K562 (cell line): Measurements from ENCODE around the gene MMP27. TPM values are rescaled to one million over a fixed set of nuclear protein-coding genes. Genes with fewer than 3 reads are reported as not detected.

ENCODE experiments used
- HDAC3 ChIP-seq: fragments of 450-650 bp; IDR thresholded peaks from 2 replicates; pipeline ENCODE4 v1.6.1; 2018; ENCODE audit warnings: borderline replicate concordance, mild to moderate bottlenecking, moderate library complexity; ENCODE audit not compliant: partially characterized antibody
- ILK ChIP-seq: fragments of 450-650 bp; IDR thresholded peaks from 2 replicates; pipeline ENCODE4 v1.6.1; 2016; ENCODE audit warnings: missing genetic modification characterization, low read depth, mild to moderate bottlenecking, missing compliant biosample characterization, moderate library complexity, borderline replicate concordance
- RAD21 ChIP-seq, 2 experiments: fragments of 250-450 bp in 1 of 2; fragments of 450-650 bp in 1 of 2; sonication (Bioruptor Pico) in 1 of 2; formaldehyde crosslinking in 1 of 2; IDR thresholded peaks in 1 of 2; conservative IDR thresholded peaks in 1 of 2; 2 replicates each; pipeline versions ENCODE4 v1.4.0 to v1.8.0; 2020 to 2022; ENCODE audit warnings: mild to moderate bottlenecking in 2 of 2, moderate library complexity in 1 of 2
- RBM25 ChIP-seq: fragments of 200-400 bp; formaldehyde crosslinking; IDR thresholded peaks from 2 replicates; pipeline ENCODE4 v1.6.1; 2018; ENCODE audit warnings: low read length, low read depth, moderate library complexity; ENCODE audit not compliant: severe bottlenecking
- RBM34 ChIP-seq: fragments of 200-400 bp; formaldehyde crosslinking; IDR thresholded peaks from 2 replicates; pipeline ENCODE4 v1.6.1; 2018; ENCODE audit warnings: low read length, borderline replicate concordance; ENCODE audit not compliant: insufficient read depth
- SIN3B ChIP-seq: fragments of 450-650 bp; IDR thresholded peaks from 2 replicates; pipeline ENCODE4 v1.6.1; 2017; ENCODE audit warnings: low read depth, mild to moderate bottlenecking, moderate library complexity
- ZNF165 ChIP-seq: fragments of 250-450 bp; sonication (Bioruptor Pico); IDR thresholded peaks from 2 replicates; pipeline ENCODE4 v1.4.0; 2020; ENCODE audit warnings: borderline replicate concordance
- ZNF274 ChIP-seq: IDR thresholded peaks from 2 replicates; pipeline ENCODE4 v1.6.1; 2011; ENCODE audit warnings: low read depth, mild to moderate bottlenecking, low read length, moderate library complexity, borderline replicate concordance
- ZNF785 ChIP-seq: fragments of 250-450 bp; sonication (Bioruptor Pico); IDR thresholded peaks from 2 replicates; pipeline ENCODE4 v1.4.0; 2020; ENCODE audit warnings: mild to moderate bottlenecking
- polyA plus RNA-seq, 8 experiments: library from polyadenylated mRNA; depleted of rRNA in 4 of 8; stranded (reverse) in 5 of 8; unstranded in 3 of 8; fragments of >200 nt; fragmentation: Nextera tagmentation in 2 of 8; fragmentation: Illumina TruSeq in 1 of 8; extraction: Ambion mirVana in 2 of 8; extraction: Trizol in 1 of 8; gene quantifications; 2 replicates each; pipeline versions ENCODE4 v1.2.1 to v1.2.3, GENCODE V29; 2011 to 2014; ENCODE audit warnings: inconsistent platforms in 1 of 8, missing spikeins in 1 of 8
- total RNA-seq, 7 experiments: library from RNA; depleted of rRNA in 6 of 7; stranded (reverse); fragments of >200 nt in 6 of 7; fragmentation: Illumina TruSeq in 2 of 7; extraction: Trizol in 2 of 7; gene quantifications; 2 replicates each; pipeline versions ENCODE4 v1.2.1 to v1.2.3, GENCODE V29; 2011 to 2021; ENCODE audit warnings: low replicate concordance in 1 of 7
- TF ChIP-seq, protein P1 (sequence below), 3 experiments: IDR thresholded peaks in 2 of 3; conservative IDR thresholded peaks in 1 of 3; 2 replicates each; pipeline ENCODE4 v1.5.1; 2011 to 2012; ENCODE audit warnings: low read length in 3 of 3, mild to moderate bottlenecking in 3 of 3, control low read depth in 2 of 3, improper control_type of control experiment in 1 of 3, inconsistent platforms in 1 of 3, low read depth in 1 of 3, mixed read lengths in 1 of 3, moderate library complexity in 1 of 3; ENCODE audit not compliant: insufficient read depth in 2 of 3
- TF ChIP-seq, protein P2 (sequence below): fragments of 150-350 bp; conservative IDR thresholded peaks from 2 replicates; pipeline ENCODE4 v1.6.1; 2014; ENCODE audit warnings: low read length

MMP27 gene
- total and polyA plus RNA-seq, 9 of the 15 experiments (the other 6 are each of a cell fraction or from before 2014, with no cell fraction given), result not detected

DNA sequence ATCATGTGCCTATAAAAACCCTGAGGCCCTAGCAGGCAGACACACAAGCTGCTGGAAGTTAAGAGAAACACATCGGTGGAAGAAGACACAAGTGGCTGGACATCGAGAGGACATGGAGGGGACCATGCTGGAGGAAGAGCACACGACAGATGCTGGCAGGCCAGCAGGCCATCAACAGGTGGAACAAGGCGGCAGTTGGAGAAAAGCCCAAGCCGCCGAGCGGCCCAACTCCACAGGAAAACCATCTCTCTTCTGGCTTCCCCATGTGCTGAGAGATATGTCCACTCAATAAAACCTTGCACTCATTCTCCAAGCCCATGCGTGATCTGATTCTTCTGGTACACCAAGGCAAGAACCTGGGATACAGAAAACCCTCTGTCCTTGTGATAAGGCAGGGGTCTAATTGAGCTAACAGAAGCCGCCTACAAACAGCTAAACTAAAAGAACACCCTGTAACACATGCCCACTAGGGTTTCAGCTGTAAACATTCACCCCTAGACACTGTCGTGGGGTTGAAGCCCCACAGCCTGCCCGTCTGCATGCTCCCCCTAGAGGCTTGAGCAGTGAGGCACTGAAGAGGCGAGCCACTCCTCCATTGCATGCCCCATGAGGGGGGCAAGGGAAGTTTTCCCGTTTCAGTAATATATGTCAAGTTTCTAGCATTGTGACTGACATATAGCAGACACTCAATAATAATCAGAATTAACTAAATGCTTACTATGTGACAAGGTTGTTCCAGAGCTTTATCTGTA, 41.4 kb downstream of the MMP27 start (continued):
- no peak for TF ChIP-seq RBM25
- TF ChIP-seq SIN3B, result no peak
- TF ChIP-seq RBM34, result no peak
- TF ChIP-seq, protein P1, sequence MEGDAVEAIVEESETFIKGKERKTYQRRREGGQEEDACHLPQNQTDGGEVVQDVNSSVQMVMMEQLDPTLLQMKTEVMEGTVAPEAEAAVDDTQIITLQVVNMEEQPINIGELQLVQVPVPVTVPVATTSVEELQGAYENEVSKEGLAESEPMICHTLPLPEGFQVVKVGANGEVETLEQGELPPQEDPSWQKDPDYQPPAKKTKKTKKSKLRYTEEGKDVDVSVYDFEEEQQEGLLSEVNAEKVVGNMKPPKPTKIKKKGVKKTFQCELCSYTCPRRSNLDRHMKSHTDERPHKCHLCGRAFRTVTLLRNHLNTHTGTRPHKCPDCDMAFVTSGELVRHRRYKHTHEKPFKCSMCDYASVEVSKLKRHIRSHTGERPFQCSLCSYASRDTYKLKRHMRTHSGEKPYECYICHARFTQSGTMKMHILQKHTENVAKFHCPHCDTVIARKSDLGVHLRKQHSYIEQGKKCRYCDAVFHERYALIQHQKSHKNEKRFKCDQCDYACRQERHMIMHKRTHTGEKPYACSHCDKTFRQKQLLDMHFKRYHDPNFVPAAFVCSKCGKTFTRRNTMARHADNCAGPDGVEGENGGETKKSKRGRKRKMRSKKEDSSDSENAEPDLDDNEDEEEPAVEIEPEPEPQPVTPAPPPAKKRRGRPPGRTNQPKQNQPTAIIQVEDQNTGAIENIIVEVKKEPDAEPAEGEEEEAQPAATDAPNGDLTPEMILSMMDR (IDR thresholded peaks at IDR 0.05 in 2 of 3, conservative IDR thresholded peaks at IDR 0.05 in 1 of 3; ENCODE audit: insufficient read depth in 2 of 3, low read depth in 1 of 3, low read length in 3 of 3), result peak; percentile 52 to 79 (median 55); a peak in 4 of 6 replicates
- TF ChIP-seq ZNF785 (CRISPR knock-in tag), result no peak
- TF ChIP-seq, protein P2, sequence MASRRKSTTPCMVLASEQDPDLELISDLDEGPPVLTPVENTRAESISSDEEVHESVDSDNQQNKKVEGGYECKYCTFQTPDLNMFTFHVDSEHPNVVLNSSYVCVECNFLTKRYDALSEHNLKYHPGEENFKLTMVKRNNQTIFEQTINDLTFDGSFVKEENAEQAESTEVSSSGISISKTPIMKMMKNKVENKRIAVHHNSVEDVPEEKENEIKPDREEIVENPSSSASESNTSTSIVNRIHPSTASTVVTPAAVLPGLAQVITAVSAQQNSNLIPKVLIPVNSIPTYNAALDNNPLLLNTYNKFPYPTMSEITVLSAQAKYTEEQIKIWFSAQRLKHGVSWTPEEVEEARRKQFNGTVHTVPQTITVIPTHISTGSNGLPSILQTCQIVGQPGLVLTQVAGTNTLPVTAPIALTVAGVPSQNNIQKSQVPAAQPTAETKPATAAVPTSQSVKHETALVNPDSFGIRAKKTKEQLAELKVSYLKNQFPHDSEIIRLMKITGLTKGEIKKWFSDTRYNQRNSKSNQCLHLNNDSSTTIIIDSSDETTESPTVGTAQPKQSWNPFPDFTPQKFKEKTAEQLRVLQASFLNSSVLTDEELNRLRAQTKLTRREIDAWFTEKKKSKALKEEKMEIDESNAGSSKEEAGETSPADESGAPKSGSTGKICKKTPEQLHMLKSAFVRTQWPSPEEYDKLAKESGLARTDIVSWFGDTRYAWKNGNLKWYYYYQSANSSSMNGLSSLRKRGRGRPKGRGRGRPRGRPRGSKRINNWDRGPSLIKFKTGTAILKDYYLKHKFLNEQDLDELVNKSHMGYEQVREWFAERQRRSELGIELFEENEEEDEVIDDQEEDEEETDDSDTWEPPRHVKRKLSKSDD, result no peak
- no peak for TF ChIP-seq ILK
- TF ChIP-seq RAD21 (CRISPR knock-in tag; conservative IDR thresholded peaks at IDR 0.05 in 1 of 2, IDR thresholded peaks at IDR 0.05 in 1 of 2), result peak in 1 of 2 experiments; percentile 46; a peak in 3 of 4 replicates
- TF ChIP-seq ZNF165 (CRISPR knock-in tag), result no peak
- TF ChIP-seq ZNF274, result no peak
- TF ChIP-seq HDAC3, result no peak
